NCI-H1092 treated with DMSO at 0.1 percent for 48 hours (cell line): ENCODE results near the gene TIMM23B.
"Not testable (repeated sequence)": the region's sequence is repeated elsewhere in the genome, so short reads cannot be mapped to it uniquely, and the experiment has no call there.

Source experiments
- DNase-seq: peaks from one replicate; lab custom pipeline; 2025; lab: John Stamatoyannopoulos, UW

The TIMM23B gene, protein sequence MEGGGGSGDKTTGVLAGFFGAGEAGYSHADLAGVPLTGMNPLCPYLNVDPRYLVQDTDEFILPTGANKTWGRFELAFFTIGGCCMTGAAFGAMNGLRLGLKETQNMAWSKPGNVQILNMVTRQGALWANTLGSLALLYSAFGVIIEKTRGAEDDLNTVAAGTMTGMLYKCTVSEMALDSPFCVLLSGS

GRCh38 chr10:49941447-49942338 lies at the start of gene TIMM23B, which contains the start of gene PARG:
TSS of gene TIMM23B (plus strand) at chr10:49942053. CDS start at chr10:49942195, 142 bp downstream.
TSS of gene PARG (minus strand) at chr10:49942027. CDS start at chr10:49941725, 302 bp downstream.
- DNase-seq: peak; percentile 60

DNA sequence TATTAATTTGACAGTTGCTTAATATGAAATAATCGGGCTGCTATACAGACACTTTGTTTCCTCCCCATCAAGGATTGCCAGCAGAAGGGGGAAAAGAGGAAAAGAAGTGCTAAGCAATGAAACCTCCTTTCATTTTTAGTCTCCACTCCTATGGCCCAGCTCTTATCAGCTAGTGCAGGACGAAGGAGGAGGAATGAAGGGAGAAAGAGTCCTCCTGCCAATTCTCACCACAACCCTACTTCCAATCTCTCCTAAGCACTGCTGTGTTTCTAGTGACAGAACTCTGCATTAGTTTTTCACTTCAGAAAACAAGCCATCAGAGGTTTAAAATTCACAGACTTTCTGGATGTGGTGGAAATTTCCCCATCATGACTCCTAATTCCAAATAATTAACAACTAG lies 41.9 kb upstream of the TIMM23B start:
- not testable (repeated sequence) for DNase-seq

DNA sequence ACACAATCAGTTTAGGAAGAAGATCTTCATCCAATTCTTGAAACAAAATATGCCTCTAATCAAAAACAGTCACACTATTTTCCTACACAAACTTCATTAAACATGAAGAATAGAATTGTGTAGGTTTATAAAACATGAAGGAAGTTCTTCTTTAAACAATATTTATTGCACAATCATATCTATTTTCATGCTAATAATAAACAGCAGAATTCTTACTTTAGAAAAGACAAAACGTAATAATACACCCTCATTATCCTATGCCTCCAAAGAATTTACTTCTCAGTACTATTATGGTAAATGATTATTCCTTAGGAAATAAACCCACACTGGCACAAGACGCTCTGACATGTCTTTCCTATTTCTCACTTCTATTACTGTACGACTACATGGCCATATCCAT lies 41.4 kb upstream of the TIMM23B start:
- DNase-seq: not testable (repeated sequence)

- DNase-seq: not testable (repeated sequence)
Observed at GRCh38 chr10:49903829-49904228, 38.0 kb upstream of the TIMM23B start.

GRCh38 chr10:49908290-49909080 lies 33.4 kb upstream of the TIMM23B start:
- not testable (repeated sequence) for DNase-seq

- DNase-seq: not testable (repeated sequence)
Observed at GRCh38 chr10:49910295-49910694, 31.6 kb upstream of the TIMM23B start.

- DNase-seq: not testable (repeated sequence)
Observed at GRCh38 chr10:49916451-49916850, 25.4 kb upstream of the TIMM23B start.

DNA sequence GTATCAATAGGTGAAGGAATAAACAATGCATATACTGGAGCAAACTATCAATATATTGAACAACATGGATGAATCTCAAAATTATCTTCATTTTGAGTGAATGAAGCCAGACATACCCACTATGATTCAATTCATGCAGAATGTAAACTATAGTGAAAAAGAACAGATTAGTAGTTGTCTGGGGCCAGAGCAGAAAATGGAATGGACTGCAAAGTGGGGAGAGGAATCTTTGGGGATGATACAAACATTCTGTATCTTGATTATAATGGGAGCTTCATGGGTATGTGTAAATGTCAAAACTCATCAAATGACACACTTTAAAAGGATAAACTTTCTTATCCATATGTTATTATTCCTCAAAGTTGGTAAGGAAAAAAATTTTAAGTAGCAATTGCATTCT lies 23.9 kb upstream of the TIMM23B start:
- DNase-seq: not testable (repeated sequence)

DNA sequence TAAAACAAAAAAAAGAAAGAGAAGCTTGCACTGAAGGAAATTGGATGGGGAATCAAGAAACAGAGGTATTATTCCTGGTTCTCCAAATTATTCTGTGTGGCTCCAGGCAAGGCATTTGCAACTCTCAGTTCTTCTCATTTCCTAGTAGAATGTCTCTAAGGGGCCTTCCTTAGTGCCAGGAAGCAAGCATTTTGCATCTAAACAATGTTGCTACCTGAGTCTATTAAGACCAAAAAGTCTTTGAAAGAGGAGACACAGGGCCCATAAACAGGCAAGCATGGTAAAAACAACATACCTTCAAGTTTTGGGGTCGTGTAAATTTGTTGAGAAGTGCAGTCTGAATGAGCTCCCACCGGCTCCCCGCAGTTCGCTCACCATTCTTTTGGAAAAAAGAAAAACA lies 19.8 kb upstream of the TIMM23B start:
- DNase-seq: not testable (repeated sequence)

GRCh38 chr10:49923572-49923971 lies 18.3 kb upstream of the TIMM23B start:
- DNase-seq: not testable (repeated sequence)

DNA sequence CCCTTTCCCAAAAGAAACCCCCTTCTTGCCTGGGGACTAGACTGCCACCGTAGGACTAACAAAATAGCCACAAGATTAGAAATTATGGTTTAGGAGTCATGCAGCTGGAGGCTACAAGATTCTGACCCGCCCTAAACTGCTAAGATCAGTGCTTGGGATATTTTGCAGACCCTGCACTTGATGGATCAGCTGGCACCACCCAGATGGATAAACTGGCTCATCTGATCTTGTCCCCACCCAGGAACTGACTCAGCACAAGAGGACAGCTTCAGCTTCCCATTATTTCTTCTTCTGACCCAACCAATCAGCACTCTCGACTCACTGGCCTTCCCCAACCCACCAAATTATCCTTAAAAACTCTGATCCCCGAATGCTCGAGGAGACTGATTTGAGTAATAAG lies 10.6 kb upstream of the TIMM23B start:
- DNase-seq: not testable (repeated sequence)

- not testable (repeated sequence) for DNase-seq
Observed at GRCh38 chr10:49931959-49932728, 9.7 kb upstream of the TIMM23B start.

DNA sequence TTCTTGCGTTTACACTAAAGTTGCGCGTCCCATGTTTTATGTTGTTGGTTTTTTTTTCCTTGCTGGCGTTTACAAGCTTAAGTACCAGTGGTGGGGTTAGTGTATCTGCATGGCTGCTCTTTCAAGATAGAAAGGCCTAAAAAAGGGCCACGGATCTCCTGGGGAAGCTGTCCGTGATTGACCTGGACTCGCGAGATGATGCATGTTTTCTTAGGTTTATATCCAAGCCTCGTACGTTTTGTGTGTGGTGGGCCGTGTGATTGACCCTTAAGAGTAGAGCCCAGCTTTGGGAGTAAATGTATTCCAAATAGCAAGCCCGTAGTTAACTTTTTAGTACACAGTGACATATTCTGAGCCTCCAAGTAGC lies 469 bp downstream of the TIMM23B start:
- not testable (repeated sequence) for DNase-seq

GRCh38 chr10:49943607-49944006 lies 1.8 kb downstream of the TIMM23B start:
- not testable (repeated sequence) for DNase-seq

- DNase-seq: not testable (repeated sequence)
Observed at GRCh38 chr10:49948142-49948541, 6.3 kb downstream of the TIMM23B start.

- not testable (repeated sequence) for DNase-seq
Observed at GRCh38 chr10:49948737-49949136, 6.9 kb downstream of the TIMM23B start.

GRCh38 chr10:49952006-49952405 lies 10.2 kb downstream of the TIMM23B start:
- DNase-seq: not testable (repeated sequence)

GRCh38 chr10:49953122-49953521 lies 11.3 kb downstream of the TIMM23B start:
- not testable (repeated sequence) for DNase-seq

- DNase-seq: not testable (repeated sequence)
Observed at GRCh38 chr10:49970331-49970857, 28.5 kb downstream of the TIMM23B start.

DNA sequence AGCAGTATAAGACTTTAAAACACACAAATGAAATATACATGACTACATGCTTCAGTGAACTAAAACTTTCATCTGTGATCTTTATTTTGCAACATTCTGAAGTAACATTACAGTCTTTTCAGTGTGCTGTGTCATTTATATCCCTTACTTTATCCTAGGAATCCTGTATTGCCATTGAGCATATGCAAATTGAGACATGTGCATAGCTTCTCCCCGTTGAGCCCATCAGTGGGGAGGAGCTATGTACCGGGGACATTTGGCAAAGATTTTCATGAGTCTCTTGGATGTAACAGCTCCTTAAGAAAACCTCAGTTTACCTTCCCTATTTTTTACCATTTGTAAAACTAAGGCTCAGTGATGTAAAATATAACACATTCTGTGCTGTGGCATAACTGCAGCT lies 29.6 kb downstream of the TIMM23B start:
- DNase-seq: not testable (repeated sequence)

- DNase-seq: not testable (repeated sequence)
Observed at GRCh38 chr10:49972094-49972493, 30.2 kb downstream of the TIMM23B start.
